ENCODE results near the gene DENND1A. TPM values are rescaled to one million over a fixed set of nuclear protein-coding genes. Genes with fewer than 3 reads are reported as not detected.

The DENND1A gene
- total and polyA plus RNA-seq, 9 donors, result 9.3 to 16.0 (median 13.8) TPM

GRCh38 chr9:123411191-123411590 is 518.7 kb downstream of the DENND1A start:
- H3K27me3 ChIP-seq (ENCODE audit: control insufficient read depth, insufficient read depth, low read length), result no peaks in the 10 kb centered on the region
- DNase-seq, result no peak
- H3K36me3 ChIP-seq (ENCODE audit: control insufficient read depth, insufficient read depth, low read length), result no peaks in the 10 kb centered on the region
- 93% methylated on average over 9 of the region's 10 CpGs for WGBS (ENCODE audit: insufficient coverage)
- no peak overlapping the region for H3K27ac ChIP-seq (ENCODE audit: low read length)
- H3K4me3 ChIP-seq (ENCODE audit: low read length), result no peak overlapping the region
- H3K9me3 ChIP-seq (replicated peaks; ENCODE audit: control insufficient read depth, low read depth, low read length), result no peaks in the 10 kb centered on the region
- H3K4me1 ChIP-seq (ENCODE audit: control insufficient read depth, insufficient read depth, low read length), result peaks cover 13% of the 10 kb centered on the region

DNA sequence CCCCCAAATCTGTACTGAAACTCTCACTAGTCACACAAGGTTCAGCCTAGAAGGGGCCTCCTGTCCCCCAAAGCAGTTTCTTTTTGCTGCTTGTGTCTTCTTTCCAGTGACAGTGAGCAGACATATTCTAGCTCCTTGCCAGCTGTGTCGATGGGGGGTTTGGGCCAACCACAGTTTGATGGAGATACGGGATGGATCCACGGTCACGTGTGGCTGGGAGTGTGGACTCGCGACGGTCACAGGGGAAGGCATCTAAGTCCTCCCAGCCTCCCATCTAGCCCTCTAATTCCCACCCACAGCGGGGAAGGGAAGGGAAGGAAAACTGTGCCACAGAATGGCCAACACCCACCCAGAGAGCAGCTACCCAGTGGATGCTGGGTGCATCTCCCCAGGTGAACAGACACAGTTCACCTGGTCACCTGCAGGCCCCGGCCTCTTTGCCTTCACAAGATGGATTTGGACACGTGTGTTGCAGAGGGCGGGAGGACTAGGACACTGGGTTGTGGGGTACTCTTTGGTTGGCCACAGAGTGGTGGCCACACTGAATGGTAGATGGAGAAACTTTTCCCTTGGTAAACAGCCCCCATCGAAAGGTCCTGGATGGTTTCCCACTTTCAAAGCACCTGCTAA is 519.5 kb downstream of the DENND1A start:
- Histone ChIP-seq H3K27ac (ENCODE audit: low read length) (no peak overlapping the region), H3K4me1 (ENCODE audit: control insufficient read depth, insufficient read depth, low read length) (peaks cover 10% of the 10 kb centered on the region), H3K4me3 (ENCODE audit: low read length) (no peak overlapping the region), H3K9me3 (replicated peaks; ENCODE audit: control insufficient read depth, low read depth, low read length) (no peaks in the 10 kb centered on the region), H3K27me3 (ENCODE audit: control insufficient read depth, insufficient read depth, low read length) (no peaks in the 10 kb centered on the region), H3K36me3 (ENCODE audit: control insufficient read depth, insufficient read depth, low read length) (no peaks in the 10 kb centered on the region)
- 93% methylated on average over 4 of the region's 12 CpGs for WGBS (ENCODE audit: insufficient coverage)
- no peak for DNase-seq

GRCh38 chr9:123408313-123409262 is 521.3 kb downstream of the DENND1A start:
- H3K36me3 ChIP-seq (ENCODE audit: control insufficient read depth, insufficient read depth, low read length), result no peaks in the 10 kb centered on the region

DNA sequence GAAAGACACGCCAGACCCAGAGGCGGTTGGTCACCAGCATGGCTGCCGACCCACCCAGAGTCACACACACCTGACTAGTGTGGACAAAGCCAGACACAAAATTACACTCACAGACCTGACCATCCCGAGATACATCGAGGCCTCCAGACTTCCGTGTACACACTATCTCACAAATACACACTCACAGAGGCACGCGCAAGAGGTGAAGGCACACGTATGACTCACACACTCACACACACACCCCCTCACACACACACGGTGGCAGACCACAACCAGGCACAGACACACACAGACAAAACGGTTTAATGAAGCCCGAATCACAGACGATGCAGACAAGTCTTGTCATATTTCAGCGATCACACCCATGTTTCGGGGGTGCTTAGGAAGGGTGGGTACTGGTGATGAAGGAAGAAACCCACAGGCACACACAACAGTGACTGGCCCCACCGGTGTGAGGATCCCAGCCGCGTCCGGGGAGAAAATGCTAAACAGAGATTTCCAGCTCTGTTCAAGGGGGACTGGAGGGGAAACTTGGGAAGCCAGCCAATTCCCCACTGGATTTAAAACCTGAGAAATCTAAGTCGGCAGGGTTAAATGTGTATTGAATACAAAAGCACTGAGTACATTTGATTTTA is 522.6 kb downstream of the DENND1A start:
- DNase-seq, result no peak
- H3K36me3 ChIP-seq (ENCODE audit: control insufficient read depth, insufficient read depth, low read length), result peaks cover 6% of the 10 kb centered on the region

More at GRCh38 chr9:123408313-123409262, 521.3 kb downstream of the DENND1A start:
- WGBS (ENCODE audit: insufficient coverage), result 74% methylated on average over 6 of the region's 10 CpGs
- Histone ChIP-seq H3K27me3 (ENCODE audit: control insufficient read depth, insufficient read depth, low read length) (no peaks in the 10 kb centered on the region), H3K9me3 (replicated peaks; ENCODE audit: control insufficient read depth, low read depth, low read length) (no peaks in the 10 kb centered on the region), H3K4me1 (ENCODE audit: control insufficient read depth, insufficient read depth, low read length) (peaks cover 10% of the 10 kb centered on the region), H3K4me3 (ENCODE audit: low read length) (no peak overlapping the region), H3K27ac (ENCODE audit: low read length) (no peak overlapping the region)
- DNase-seq, result no peak

GRCh38 chr9:123406691-123407216 is 523.2 kb downstream of the DENND1A start:
- Histone ChIP-seq H3K27me3 (ENCODE audit: control insufficient read depth, insufficient read depth, low read length) (no peaks in the 10 kb centered on the region), H3K4me3 (ENCODE audit: low read length) (no peak overlapping the region), H3K9me3 (replicated peaks; ENCODE audit: control insufficient read depth, low read depth, low read length) (no peaks in the 10 kb centered on the region), H3K4me1 (ENCODE audit: control insufficient read depth, insufficient read depth, low read length) (peaks cover 10% of the 10 kb centered on the region), H3K27ac (ENCODE audit: low read length) (no peak overlapping the region), H3K36me3 (ENCODE audit: control insufficient read depth, insufficient read depth, low read length) (peaks cover 6% of the 10 kb centered on the region)
- WGBS (ENCODE audit: insufficient coverage), result 70% methylated on average over 3 of the region's 13 CpGs
- no peak for DNase-seq

More for the DNA sequence above, 522.6 kb downstream of the DENND1A start:
- no peaks in the 10 kb centered on the region for H3K27me3 ChIP-seq (ENCODE audit: control insufficient read depth, insufficient read depth, low read length)
- no peak overlapping the region for H3K4me3 ChIP-seq (ENCODE audit: low read length)
- H3K9me3 ChIP-seq (replicated peaks; ENCODE audit: control insufficient read depth, low read depth, low read length), result no peaks in the 10 kb centered on the region
- 47% methylated on average over 8 of the region's 20 CpGs for WGBS (ENCODE audit: insufficient coverage)
- no peak overlapping the region for H3K27ac ChIP-seq (ENCODE audit: low read length)
- peaks cover 10% of the 10 kb centered on the region for H3K4me1 ChIP-seq (ENCODE audit: control insufficient read depth, insufficient read depth, low read length)

GRCh38 chr9:123406016-123406415 is 523.9 kb downstream of the DENND1A start:
- no peak for DNase-seq
- 87% methylated on average over 4 of the region's 6 CpGs for WGBS (ENCODE audit: insufficient coverage)

DNA sequence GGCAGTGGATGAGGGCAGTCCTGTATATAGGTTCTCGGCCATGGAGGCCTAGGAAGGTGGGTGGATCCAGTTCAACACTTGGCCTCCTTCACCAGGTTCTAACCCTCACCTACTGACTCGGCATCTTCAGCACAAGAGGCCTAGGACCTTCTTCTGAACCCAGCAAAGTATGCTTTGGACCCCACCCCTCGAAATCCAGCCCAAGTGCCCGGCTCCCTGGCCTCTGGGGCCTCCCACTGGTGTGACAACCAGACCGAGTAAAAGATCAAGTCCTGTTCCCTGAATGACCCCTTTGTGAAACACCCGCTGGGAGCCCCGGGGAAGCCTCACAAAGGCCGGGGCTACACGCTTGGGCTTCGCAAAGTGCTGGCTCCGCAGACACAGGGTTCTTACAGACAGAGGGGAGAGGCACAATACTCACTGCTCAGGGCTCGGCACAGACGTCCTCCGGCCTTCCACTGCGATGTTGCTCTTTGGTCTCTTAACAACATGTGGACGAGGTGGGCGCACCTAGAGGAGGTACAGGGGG is 526.9 kb downstream of the DENND1A start:
- Histone ChIP-seq H3K36me3 (ENCODE audit: control insufficient read depth, insufficient read depth, low read length) (peaks cover 6% of the 10 kb centered on the region), H3K9me3 (replicated peaks; ENCODE audit: control insufficient read depth, low read depth, low read length) (no peaks in the 10 kb centered on the region), H3K27ac (ENCODE audit: low read length) (no peak overlapping the region), H3K27me3 (ENCODE audit: control insufficient read depth, insufficient read depth, low read length) (no peaks in the 10 kb centered on the region), H3K4me3 (ENCODE audit: low read length) (no peak overlapping the region), H3K4me1 (ENCODE audit: control insufficient read depth, insufficient read depth, low read length) (peaks cover 17% of the 10 kb centered on the region)
- no peak for DNase-seq
- WGBS (ENCODE audit: insufficient coverage), result 75% methylated on average over 14 of the region's 17 CpGs

More at GRCh38 chr9:123406016-123406415, 523.9 kb downstream of the DENND1A start:
- Histone ChIP-seq H3K27ac (ENCODE audit: low read length) (no peak overlapping the region), H3K9me3 (replicated peaks; ENCODE audit: control insufficient read depth, low read depth, low read length) (no peaks in the 10 kb centered on the region), H3K4me1 (ENCODE audit: control insufficient read depth, insufficient read depth, low read length) (peaks cover 13% of the 10 kb centered on the region), H3K36me3 (ENCODE audit: control insufficient read depth, insufficient read depth, low read length) (peaks cover 6% of the 10 kb centered on the region), H3K4me3 (ENCODE audit: low read length) (no peak overlapping the region), H3K27me3 (ENCODE audit: control insufficient read depth, insufficient read depth, low read length) (no peaks in the 10 kb centered on the region)

GRCh38 chr9:123401879-123402513 is 527.9 kb downstream of the DENND1A start:
- peaks cover 11% of the 10 kb centered on the region for H3K4me1 ChIP-seq (ENCODE audit: control insufficient read depth, insufficient read depth, low read length)
- no peak overlapping the region for H3K4me3 ChIP-seq (ENCODE audit: low read length)
- H3K27me3 ChIP-seq (ENCODE audit: control insufficient read depth, insufficient read depth, low read length), result no peaks in the 10 kb centered on the region
- H3K36me3 ChIP-seq (ENCODE audit: control insufficient read depth, insufficient read depth, low read length), result peaks cover 6% of the 10 kb centered on the region
- 44% methylated on average over 5 of the region's 9 CpGs for WGBS (ENCODE audit: insufficient coverage)
- peak; percentile 65 for DNase-seq
- H3K27ac ChIP-seq (ENCODE audit: low read length), result peak overlapping the region; percentile 38
- no peaks in the 10 kb centered on the region for H3K9me3 ChIP-seq (replicated peaks; ENCODE audit: control insufficient read depth, low read depth, low read length)

DNA sequence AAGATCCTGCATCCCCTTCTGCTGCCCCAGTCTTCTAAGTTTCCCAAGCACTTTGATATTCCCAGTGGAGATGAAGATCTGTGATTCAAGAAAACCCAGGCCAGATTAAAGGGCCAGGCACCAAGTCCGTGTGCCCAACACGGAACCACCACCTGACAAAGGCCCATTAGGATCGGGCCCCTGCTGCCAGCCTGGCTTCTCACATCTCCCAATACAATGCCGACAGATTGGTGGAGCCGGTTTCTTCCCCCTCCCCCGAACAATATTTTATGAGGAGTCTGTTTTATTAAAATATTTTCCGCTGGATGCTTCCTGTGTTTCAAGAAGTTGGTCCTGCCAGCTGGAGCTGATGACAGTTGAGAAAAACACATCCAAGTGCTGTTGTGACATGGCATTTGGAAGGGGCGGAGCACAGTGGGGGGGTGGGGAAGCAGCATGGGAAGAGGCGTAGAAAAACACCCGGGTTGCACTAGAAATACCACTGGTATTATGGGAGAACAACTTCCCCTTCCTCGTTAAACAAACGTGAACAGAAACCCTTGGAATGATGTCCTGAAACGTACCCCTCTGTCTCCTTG is 528.9 kb downstream of the DENND1A start:
- no peak overlapping the region for H3K4me3 ChIP-seq (ENCODE audit: low read length)
- no peaks in the 10 kb centered on the region for H3K9me3 ChIP-seq (replicated peaks; ENCODE audit: control insufficient read depth, low read depth, low read length)
- DNase-seq, result peak; percentile 42
- peaks cover 6% of the 10 kb centered on the region for H3K36me3 ChIP-seq (ENCODE audit: control insufficient read depth, insufficient read depth, low read length)
- 61% methylated on average over 7 of the region's 13 CpGs for WGBS (ENCODE audit: insufficient coverage)
- H3K27ac ChIP-seq (ENCODE audit: low read length), result no peak overlapping the region
- no peaks in the 10 kb centered on the region for H3K27me3 ChIP-seq (ENCODE audit: control insufficient read depth, insufficient read depth, low read length)
- H3K4me1 ChIP-seq (ENCODE audit: control insufficient read depth, insufficient read depth, low read length), result peaks cover 14% of the 10 kb centered on the region

All from muscle of leg (tissue), 11 donors.